GM18511 (cell line): Measurements from ENCODE around the gene GCNT3.
"Not testable (repeated sequence)": the region's sequence is repeated elsewhere in the genome, so short reads cannot be mapped to it uniquely, and the experiment has no call there.

Experiments used
- ATAC-seq: cut with Tn5 transposase; IDR thresholded peaks from one replicate; pipeline ENCODE4 v1.9.1; 2021; ENCODE audit warnings: mild to moderate bottlenecking, moderate library complexity; ENCODE audit not compliant: unreplicated experiment

GCNT3 gene

DNA sequence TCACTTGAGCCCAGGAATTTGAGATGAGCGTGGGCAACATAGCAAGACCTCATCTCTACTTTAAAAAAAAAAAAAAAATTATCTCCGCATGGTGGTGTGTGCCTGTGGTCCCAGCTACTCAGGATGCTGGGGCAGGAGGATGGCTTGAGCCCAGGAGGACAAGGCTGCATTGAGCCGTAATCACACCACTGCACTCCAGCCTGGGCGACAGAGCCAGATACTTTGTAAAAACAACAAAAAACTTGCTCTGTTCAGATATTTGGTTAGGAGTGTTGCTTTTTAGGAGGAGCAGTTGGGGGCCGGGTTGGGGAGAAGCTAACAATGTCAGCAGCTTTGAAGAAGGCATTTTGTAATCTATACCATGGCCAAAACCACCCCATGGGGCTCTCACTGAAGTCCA, 4.1 kb downstream of the GCNT3 start:
- ATAC-seq, result no peak

DNA sequence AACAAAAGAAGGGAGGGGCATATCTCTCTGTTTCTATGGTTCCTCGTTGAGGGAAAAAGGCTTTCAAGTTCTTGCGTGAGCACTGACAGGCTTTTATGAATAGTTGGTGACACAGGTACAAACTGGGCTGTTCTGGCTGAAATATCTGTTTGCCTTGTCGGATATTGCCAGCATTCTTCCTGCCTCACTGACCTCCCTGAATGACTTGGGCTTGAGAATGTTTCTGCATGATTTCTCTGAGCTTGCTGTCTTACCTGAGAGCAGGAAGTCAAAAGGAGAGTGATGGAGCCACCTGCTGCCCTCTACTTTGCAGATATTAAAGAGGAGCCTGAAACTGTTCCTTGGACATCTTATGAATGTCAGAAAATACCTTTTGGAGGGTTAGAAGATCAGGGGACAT, 4.8 kb downstream of the GCNT3 start:
- no peak for ATAC-seq

DNA sequence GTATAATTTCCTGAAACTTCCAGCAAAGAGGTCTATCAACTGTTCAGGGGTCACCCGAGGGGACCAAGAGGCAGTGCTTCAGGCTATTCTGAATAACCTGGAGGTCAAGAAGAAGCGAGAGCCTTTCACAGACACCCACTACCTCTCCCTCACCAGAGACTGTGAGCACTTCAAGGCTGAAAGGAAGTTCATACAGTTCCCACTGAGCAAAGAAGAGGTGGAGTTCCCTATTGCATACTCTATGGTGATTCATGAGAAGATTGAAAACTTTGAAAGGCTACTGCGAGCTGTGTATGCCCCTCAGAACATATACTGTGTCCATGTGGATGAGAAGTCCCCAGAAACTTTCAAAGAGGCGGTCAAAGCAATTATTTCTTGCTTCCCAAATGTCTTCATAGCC, 6.8 kb downstream of the GCNT3 start:
- ATAC-seq, result no peak

DNA sequence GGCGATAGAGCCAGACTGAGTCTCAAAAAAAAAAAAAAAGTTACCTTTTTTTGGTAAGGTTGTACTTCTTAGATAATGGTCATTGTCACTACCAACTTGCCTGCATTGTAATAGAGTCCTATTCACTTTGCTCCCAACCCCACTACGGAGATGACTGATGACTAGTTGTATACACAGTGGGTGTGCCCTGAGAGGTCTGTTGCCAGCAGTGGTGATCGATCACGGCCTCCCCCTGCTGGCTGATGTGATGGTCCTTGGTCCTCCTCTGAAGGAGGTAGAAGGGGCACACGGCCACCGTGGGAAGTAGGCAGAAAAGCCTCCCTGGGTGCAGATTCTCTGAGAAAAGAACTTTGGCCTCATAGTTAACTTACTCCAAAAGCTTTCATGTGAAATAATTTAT, 10.7 kb downstream of the GCNT3 start:
- ATAC-seq, result no peak

DNA sequence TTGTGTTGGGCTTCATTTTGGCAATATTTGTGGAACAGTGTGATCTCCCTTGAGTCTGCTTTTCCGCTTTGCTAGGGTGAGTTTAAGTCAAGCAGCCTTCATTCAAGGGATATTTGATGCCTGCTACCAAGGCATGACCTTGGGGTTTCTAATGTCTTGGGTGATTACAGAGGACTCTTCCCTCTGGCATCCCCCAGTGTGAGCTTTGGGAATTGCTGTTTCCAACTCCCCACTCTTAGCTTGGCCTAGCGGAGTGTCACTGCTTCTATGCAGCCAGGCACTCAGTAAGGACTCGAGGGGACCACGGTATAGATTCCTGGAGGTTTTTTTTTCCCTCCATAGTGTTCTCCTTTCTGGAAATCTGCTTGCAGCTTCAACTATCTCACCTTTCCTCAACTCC, 21.1 kb downstream of the GCNT3 start:
- no peak for ATAC-seq

DNA sequence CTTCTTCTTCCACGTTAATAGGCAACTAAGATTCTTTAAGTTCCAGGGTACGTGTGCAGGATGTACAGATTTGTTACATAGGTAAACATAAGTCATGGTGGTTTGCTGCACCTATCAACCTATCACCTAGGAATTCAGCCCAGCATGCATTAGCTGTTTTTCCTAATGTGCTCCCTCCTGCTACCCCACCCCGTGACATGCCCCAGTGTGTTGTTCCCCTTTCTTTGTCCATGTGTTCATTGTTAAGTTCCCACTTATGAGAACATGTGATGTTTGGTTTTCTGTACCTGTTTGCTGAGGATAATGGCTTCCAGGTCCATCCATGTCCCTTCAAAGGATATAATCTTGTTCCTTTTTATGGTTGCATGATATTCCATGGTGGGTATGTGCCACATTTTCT, 24.6 kb downstream of the GCNT3 start:
- ATAC-seq, result no peak

DNA sequence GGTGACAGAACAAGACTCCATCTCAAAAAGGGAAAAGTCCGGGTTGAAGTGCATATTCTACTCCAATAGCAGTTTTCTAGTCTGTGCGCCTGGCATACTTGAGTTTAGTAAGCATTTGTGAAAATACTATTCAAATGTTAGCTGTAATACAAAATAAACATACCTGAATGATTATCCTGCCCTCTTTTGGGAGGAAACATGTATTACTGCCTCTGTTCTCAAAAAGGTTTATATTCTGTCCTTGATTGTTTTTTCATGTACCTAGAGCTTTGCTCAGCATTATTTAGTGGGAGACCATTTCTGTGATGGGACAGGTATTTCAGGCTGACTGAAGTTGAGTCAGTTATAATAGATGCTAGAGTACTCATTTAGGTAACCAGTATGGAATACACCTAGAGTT, 25.9 kb downstream of the GCNT3 start:
- not testable (repeated sequence) for ATAC-seq

DNA sequence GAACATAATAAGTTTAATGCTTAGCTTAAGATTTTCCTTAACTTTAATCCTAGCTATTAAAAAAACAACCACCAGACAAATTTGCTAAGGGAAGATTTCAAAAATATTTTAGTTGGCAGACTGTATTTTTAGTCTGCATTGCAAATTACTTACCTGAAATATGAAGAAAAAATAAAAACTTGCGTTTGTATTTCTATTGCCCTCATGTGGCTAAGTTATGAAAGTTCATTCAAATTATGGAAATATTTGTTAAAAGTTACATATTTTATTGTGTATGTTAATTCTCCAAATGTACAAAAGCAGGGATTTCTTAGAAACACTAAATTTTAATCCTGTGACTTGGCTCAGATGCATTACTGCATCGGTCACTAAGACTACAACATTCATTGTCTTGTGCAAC, 30.8 kb downstream of the GCNT3 start:
- no peak for ATAC-seq

DNA sequence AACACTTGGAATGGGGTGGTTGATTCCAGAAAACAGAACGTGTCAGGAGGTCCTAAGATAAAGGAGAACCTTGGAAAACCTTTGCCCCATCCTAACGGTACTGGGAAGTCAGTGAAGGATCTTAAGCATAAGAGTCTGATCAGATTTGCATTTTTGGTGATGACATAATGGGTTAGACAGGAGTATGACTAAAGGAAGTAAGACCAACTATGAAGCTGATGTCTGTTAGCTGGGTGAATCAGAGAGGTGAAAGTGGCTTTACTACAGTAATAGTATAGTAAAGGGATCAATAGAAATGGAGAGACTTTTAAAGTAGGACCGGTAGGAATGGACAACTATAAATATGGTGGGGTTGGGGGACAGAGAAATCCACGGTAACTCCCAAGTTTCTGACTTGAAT, 33.2 kb downstream of the GCNT3 start:
- no peak for ATAC-seq

DNA sequence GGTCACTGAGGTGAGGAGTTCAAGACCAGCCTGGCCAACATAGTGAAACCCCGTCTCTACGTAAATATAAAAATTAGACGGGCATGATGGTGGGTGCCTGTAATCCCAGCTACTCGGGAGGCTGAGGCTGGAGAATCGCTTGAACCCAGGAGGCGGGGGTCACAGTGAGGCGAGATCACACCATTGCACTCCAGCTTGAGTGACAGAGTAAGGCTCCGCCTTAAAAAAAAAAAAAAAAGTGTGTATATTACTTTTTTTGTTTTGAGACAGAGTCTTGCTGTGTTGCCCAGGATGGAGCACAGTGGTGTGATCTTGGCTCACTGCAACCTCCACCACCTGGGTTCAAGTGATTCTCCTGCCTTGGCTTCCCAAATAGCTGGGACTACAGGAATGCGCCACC, 34.2 kb downstream of the GCNT3 start:
- ATAC-seq, result not testable (repeated sequence)

DNA sequence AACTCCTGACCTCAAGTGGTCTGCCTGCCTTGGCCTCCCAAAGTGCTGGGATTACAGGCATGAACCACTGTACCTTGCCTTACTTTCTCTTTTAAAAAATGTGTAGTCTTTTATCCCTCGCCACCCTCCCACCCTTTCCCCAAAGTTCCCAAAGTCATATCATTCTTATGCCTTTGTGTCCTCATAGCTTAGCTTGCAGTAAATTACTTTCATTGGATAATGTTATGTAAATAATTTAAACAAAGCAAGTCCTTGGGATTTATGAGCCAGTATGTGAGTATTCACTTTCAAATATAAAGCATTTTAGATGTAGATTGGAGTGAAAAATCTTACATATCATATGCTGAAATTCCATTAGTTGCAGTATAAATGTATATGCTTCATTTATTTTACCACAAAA, 34.7 kb downstream of the GCNT3 start:
- no peak for ATAC-seq

DNA sequence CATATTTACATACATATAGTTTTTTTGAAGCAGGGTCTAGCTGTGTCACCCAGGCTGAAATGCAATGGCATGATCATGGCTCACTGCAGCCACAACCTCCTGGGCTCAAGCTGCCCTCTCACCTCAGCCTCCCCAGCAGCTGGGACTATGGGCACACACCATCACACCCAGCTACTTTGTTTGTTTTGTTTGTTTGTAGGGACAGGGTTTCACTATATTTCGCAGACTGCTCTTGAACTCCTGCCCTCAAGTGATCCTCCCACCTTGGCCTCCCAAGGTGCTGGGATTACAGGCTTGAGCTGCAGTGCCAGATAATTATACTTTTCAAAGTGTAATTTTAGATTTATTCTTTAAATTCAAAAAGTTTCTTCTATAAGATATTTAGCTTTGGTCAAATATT, 35.5 kb downstream of the GCNT3 start:
- no peak for ATAC-seq

DNA sequence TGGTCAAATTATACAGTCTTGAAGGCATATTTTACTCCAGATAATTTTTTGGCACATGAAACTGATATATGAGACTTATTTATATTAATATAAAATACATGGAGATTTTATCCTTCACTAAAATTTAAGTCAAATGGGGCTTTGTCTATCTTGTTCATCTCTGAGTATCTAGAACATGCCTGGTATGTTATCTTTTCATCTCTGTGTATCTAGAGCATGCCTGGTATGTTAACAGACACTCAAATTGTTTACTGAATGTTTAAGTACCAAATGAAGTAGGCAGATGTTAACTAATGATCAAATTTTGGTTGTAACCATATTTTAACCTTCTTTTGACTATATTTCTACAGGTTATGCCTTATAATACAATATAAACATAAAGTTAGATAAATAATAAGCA, 38.0 kb downstream of the GCNT3 start:
- ATAC-seq, result no peak

DNA sequence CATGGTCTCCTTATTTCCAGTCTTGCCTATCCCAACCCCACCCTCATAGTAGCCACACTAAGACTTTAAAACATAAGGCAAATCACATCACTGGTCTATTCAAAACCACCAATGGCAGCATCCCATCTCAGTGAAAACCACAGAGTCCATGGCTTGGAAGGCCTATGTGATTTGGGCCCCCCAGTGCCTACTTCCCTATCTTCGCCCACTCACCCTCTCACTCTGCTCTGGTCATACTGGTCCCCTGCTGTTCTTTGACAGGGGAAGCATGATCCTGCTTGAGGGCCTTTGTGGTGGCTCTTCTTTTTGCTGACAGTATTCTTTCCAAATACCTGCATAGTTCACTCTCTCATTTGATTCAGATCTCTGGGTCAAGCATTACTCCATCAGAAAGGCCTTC, 42.5 kb downstream of the GCNT3 start:
- ATAC-seq, result no peak

DNA sequence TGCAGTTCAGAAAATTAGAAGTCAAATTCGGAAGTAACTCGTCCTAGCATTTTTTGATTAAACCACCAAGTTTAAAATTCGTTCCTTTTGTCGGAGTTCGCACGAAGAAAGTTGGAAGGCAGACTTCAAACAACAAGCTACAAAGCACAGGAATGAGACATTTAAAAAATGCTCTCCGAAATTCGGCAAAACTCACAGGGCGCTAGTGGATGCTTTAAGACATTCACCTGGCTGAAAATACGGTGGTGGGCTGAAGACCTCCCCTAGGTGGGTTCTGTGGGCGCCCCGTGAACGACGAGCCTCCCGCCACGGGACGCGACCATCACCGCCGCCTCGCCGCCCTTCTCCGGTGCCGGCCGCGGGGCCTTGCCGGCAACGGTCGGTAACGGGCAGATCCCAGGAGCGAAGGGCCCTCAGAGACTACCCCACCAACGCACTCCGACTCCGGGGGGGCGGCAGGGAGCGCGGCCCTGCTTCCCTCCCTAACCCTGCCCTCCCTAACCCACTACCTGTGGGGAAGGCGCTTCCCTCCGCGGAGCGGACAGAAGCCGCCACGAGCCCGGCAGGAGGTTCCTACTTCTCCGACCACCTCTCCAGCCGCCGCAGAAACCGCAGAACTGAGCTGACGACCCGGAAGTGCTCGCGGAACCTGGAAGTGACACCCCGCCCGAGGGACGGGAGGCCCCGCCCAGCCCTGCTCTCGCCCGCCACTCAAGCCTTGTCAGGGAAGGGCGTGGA, 45.5 kb downstream of the GCNT3 start, which contains the start of gene GTF2A2:
Gene GTF2A2, minus strand, starts transcription at position 619 of the 738 bp plus-strand sequence. CDS start 5,238 bp downstream, outside the sequence.
- peak; percentile 99 for ATAC-seq

DNA sequence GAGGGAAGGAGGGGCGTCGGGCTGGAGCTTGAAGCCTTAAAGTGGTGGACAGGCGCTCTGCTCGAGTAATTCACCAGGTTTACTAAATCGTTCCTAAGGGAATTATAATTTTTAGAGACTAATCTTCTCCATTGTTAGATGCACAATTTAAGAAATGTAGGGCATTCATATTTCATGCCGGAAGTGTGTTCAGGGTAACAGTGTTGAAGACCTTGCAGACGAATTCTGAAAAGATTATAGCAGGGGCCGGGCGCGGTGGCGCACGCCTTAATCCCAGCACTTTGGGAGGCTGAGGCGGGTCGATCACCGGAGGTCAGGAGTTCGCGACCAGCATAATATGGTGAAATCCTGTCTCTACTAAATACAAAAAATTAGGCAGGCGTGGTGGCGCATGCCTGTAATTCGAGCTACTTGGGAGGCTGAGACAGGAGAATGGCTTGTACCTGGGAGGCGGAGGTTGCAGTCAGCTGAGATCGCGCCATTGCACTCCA, 46.1 kb downstream of the GCNT3 start:
- peak; percentile 14 for ATAC-seq

DNA sequence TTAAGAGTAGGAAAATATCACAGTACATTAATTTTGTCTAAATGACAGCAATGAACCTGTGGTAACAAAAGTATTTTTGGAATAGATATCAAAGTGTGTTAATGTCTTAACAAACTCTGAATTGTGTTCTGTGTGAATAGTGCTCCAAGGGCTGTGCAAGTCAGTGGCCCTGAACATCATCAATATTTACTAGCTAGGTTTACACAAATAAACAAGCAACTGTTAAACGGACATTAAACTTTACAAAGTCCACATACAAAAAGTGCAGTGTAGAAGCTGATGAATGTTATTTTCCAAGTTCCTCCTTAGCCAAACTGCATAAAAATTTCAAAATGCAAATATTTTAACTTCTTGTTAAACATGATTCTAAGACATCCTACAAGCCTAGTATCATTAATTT, 47.8 kb downstream of the GCNT3 start:
- no peak for ATAC-seq

DNA sequence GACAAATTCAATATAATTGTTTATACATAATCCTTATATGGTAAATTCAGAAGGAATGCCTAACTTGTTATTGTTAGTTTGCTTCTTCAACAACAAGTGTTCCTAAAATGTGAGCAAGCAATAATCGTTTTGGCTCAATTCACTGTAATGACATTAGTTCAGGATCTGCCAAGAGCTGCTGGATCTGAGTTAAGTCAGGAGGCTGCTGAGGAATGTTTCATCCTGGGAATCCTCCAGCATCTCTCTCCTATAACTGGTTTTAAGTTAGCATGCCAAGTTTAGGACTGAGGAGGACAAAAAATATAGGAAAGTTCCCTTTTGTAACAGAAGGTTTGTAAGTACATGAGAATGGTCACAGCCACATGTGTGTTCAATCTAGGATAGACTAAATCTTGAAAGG, 50.7 kb downstream of the GCNT3 start:
- ATAC-seq, result no peak

DNA sequence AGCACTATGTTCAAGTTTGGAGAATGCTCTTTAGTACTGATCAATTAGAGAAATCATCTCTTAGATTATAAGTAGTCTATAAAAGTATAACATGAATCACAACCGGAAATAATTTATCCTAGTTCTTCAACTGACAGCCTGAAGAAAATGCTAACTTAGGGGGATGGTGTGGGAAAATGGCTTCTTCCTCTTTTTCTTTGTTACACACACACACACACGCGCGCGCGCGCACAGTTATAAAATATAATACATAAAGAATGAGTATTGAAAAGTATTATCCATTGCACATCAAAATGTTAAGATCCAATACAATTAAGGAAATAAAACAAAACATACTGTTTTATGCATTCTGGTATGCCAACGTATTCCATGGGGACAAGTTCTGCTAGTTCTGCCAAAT, 57.0 kb downstream of the GCNT3 start:
- no peak for ATAC-seq
